HG02610 (cell line): ENCODE data around the gene KRT2.

Experiments
- ATAC-seq: cut with Tn5 transposase; IDR thresholded peaks from one replicate; pipeline ENCODE4 v1.9.1; 2021; ENCODE audit warnings: mild to moderate bottlenecking, moderate library complexity; ENCODE audit not compliant: unreplicated experiment

The KRT2 gene

DNA sequence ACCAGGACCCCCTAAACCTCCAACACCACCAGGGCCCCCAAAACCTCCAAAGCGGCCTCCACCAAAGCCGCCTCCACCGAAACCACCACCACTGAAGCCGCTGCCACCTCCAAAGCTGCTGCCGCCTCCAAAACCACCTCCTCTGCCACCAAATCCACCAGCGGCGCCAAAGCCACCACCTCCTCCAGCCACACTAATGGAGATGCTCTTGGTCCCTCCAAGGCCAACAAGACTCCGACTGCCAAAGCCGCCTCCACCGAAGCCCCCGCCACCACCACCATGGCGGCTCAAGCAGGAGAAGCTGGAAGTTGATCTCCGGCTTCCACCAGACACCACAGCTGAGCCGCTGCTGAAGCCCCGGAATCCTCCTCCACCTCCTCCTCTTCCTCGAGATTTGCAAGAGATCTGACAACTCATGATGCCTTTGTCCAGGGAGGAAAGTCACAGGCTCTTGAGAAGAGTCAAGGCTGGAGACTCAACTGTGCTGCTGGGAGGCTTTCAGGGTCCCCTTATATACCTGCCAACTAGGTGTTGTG lies at the start of gene KRT2:
Gene KRT2, minus strand, starts transcription at position 486 of the 536 bp plus-strand sequence. Its CDS starts 69 bp downstream, at position 417.
- no peak for ATAC-seq

- ATAC-seq = no peak
Observed at GRCh38 chr12:52701281-52701680, 49.3 kb upstream of the KRT2 start.

GRCh38 chr12:52699960-52700359 lies 47.9 kb upstream of the KRT2 start:
- no peak for ATAC-seq

DNA sequence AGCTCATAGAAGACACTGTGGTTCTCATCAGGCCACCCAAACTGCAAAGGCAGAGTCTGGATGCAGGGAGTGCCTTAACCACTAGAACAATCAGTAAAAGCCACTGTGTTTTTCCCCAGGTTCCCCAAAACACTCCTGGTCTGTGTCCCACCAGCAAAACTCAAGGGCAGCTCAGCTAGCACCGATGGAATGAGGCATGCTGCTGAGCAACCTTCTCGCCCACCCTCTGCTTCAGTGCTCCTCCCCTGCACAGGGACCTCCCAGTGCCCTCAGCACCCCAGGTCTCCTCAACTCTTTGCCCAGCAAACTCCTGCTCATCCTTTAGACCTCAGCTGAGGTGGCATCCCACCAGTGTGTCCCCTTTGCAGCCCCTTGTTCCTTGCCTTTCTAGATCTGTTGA lies 47.4 kb upstream of the KRT2 start:
- ATAC-seq = no peak

GRCh38 chr12:52698651-52699340 lies 46.8 kb upstream of the KRT2 start:
- ATAC-seq = no peak

DNA sequence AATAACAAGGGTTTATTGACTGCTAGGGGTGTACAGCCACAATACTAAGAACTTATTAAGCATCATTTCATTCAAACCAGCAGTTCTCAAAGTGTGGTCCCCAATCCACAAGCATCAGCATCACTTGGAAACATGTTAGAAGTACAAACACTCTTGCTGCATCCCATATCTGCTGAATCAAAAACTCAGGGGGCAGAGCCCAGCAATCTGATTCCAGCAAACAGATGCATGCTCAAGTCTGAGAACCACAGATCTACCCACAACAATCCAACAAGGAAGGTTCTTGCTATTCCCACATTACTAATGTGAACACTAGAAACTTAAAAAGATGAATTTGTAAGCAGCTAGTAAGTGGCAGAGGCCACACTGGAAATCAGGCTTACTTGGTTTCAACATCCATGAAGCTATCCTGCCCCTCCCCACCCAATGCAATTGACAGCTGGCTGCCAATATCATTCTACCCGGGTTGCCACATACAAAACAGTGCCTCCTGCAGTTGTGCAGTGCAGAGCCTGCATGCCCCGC lies 45.1 kb upstream of the KRT2 start:
- no peak for ATAC-seq

DNA sequence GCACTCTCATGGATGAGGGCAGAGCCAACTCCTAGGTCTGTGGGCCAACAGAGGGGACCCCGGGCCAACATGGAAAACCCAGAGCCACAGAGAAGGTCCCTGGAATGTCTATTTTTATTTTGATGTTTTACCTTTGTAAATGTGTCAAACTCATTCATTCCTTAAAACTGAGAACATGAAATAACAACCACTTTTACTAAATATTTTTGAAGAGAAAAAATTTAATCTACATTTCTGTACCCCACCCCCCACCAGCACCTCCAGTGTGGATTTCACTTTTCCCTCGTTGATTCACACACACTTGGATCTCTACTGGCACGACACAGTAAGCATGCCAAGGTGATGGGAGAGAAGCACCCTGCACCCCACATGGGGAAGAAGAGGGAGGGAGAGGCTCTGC lies 44.6 kb upstream of the KRT2 start:
- ATAC-seq = no peak

- ATAC-seq = no peak
Observed at GRCh38 chr12:52695039-52695438, 43.0 kb upstream of the KRT2 start.

DNA sequence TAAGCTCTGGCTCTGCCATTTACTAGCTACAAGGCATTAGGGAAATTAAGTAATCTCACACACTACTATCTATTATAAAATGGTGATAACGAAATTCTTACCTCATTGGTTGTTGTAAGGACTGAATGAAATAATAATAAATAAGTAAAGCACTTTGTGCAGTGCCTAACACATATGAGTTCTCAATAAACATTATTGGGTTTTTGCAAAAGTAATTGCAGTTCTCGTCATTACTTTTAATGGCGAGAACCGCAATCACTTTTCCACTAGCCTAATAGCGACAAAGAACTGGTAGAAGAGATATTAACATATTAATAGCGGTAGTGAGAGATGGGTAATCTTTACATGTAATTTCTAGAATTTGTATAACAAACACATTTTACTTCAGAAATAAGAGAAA lies 42.1 kb upstream of the KRT2 start:
- no peak for ATAC-seq

GRCh38 chr12:52693261-52693660 lies 41.2 kb upstream of the KRT2 start:
- no peak for ATAC-seq

DNA sequence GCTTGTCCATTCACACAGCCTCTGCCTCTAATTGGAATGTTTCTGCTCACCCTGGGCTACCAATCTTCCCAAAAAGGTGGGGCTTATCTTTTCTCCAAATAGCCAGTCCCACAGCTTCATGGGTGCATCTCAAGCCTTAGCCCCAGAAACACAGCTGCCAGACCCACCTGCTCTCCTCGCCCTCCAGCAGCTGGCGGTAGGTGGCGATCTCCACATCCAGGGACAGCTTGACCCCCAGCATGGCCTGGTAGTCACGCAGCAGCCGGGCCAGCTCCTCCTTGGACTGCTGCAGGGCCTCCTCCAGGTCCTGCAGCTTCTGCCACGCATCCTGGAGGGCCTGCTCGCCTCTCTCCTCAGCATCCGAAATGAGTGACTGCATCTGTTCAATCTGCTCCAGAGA lies 40.2 kb upstream of the KRT2 start:
- ATAC-seq = no peak

- ATAC-seq = no peak
Observed at GRCh38 chr12:52691841-52692150, 39.8 kb upstream of the KRT2 start.

- ATAC-seq = no peak
Observed at GRCh38 chr12:52691076-52691840, 39.2 kb upstream of the KRT2 start.

GRCh38 chr12:52690351-52691075 lies 38.5 kb upstream of the KRT2 start:
- no peak for ATAC-seq

DNA sequence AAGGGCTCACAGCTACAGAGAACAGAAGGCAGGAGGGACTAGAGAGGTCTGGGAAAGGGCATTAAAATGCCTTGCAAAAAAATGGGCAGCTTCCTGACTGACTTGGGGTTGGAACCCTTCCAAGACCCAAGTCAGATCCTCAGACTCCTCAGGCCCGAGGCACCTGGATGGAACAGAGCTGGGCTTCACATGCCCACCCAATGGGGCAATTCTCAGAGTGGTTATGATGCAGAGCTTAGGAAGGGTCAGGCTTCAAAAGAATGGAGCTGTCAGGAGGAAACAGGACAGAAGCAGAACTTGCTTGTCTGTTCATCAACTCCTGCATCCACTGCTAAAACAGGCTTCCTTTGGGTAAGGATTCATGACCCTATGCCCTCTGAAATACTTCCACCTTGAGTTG lies 37.9 kb upstream of the KRT2 start:
- no peak for ATAC-seq

GRCh38 chr12:52689239-52689638 lies 37.2 kb upstream of the KRT2 start:
- ATAC-seq = no peak

- ATAC-seq = no peak
Observed at GRCh38 chr12:52688481-52688880, 36.5 kb upstream of the KRT2 start.

- no peak for ATAC-seq
Observed at GRCh38 chr12:52687497-52688385, 35.7 kb upstream of the KRT2 start.

- no peak for ATAC-seq
Observed at GRCh38 chr12:52686756-52687487, 34.9 kb upstream of the KRT2 start.

GRCh38 chr12:52686063-52686462 lies 34.1 kb upstream of the KRT2 start:
- ATAC-seq = no peak
